Measurements from ENCODE around the gene RUBCN.
"Not testable (repeated sequence)": the region's sequence is repeated elsewhere in the genome, so short reads cannot be mapped to it uniquely, and the experiment has no call there.

RUBCN gene

DNA sequence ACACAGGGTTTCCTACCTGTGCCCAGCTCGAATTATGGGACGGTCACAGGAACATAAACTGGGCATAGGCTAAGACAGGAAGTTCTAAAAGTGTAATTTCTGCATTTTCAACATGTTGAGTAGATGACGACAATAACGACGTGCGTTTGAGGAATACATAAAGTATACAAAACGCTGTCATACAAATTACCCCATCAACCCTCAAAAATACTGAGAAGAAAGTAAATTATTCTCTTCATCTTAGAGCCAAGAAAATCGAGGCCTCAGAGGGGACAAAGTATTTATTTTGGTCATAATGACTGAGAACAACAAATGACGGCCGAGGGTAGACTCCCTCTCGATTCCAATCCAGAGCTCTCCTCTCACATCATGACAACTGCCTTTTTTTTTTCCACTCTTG, 60.8 kb downstream of the RUBCN start:
- H3K27me3 ChIP-seq (ENCODE audit: control insufficient read depth, insufficient read depth, low read length): no peaks in the 10 kb centered on the region
- H3K4me1 ChIP-seq (ENCODE audit: control insufficient read depth, insufficient read depth, low read length): no peaks in the 10 kb centered on the region
- H3K9me3 ChIP-seq (ENCODE audit: control insufficient read depth, low read length): no peaks in the 10 kb centered on the region
- H3K36me3 ChIP-seq (ENCODE audit: control insufficient read depth, insufficient read depth, low read length): no peaks in the 10 kb centered on the region
- no peak overlapping the region for H3K9ac ChIP-seq (ENCODE audit: low read length)
- H3K4me3 ChIP-seq (ENCODE audit: low read length): no peak overlapping the region

GRCh38 chr3:197675563-197675860, 61.2 kb downstream of the RUBCN start:
- H3K9me3 ChIP-seq (ENCODE audit: control insufficient read depth, low read length): no peaks in the 10 kb centered on the region
- no peak overlapping the region for H3K9ac ChIP-seq (ENCODE audit: low read length)
- H3K4me3 ChIP-seq (ENCODE audit: low read length): no peak overlapping the region
- H3K36me3 ChIP-seq (ENCODE audit: control insufficient read depth, insufficient read depth, low read length): no peaks in the 10 kb centered on the region
- no peaks in the 10 kb centered on the region for H3K4me1 ChIP-seq (ENCODE audit: control insufficient read depth, insufficient read depth, low read length)
- no peaks in the 10 kb centered on the region for H3K27me3 ChIP-seq (ENCODE audit: control insufficient read depth, insufficient read depth, low read length)

- Histone ChIP-seq H3K9ac (ENCODE audit: low read length) (no peak overlapping the region), H3K4me1 (ENCODE audit: control insufficient read depth, insufficient read depth, low read length) (no peaks in the 10 kb centered on the region), H3K36me3 (ENCODE audit: control insufficient read depth, insufficient read depth, low read length) (no peaks in the 10 kb centered on the region), H3K4me3 (ENCODE audit: low read length) (no peak overlapping the region), H3K27me3 (ENCODE audit: control insufficient read depth, insufficient read depth, low read length) (no peaks in the 10 kb centered on the region), H3K9me3 (ENCODE audit: control insufficient read depth, low read length) (no peaks in the 10 kb centered on the region)
Measured at GRCh38 chr3:197674741-197675562, 61.8 kb downstream of the RUBCN start.

DNA sequence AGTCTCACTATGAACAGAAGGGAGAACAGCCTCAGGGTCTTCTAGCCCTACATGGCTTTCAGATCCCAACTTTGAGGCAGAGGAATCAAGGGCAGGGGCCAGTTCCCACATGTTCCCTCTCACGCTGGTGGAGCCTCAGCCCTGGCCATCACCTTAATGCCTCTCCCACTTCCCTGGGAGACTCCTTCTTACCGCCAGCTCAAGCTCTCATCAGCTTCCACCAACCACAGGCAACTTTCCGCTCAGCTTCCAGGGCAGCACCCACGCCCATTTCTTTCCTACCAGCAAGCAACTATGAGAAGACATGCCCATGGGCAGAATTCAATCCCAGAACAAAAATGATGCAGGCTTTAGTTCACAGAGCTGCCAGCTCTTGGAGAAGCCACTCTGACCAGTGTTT, 63.5 kb downstream of the RUBCN start:
- Histone ChIP-seq H3K27me3 (ENCODE audit: control insufficient read depth, insufficient read depth, low read length) (no peaks in the 10 kb centered on the region), H3K4me1 (ENCODE audit: control insufficient read depth, insufficient read depth, low read length) (no peaks in the 10 kb centered on the region), H3K9me3 (ENCODE audit: control insufficient read depth, low read length) (no peaks in the 10 kb centered on the region), H3K36me3 (ENCODE audit: control insufficient read depth, insufficient read depth, low read length) (no peaks in the 10 kb centered on the region), H3K9ac (ENCODE audit: low read length) (no peak overlapping the region), H3K4me3 (ENCODE audit: low read length) (no peak overlapping the region)

DNA sequence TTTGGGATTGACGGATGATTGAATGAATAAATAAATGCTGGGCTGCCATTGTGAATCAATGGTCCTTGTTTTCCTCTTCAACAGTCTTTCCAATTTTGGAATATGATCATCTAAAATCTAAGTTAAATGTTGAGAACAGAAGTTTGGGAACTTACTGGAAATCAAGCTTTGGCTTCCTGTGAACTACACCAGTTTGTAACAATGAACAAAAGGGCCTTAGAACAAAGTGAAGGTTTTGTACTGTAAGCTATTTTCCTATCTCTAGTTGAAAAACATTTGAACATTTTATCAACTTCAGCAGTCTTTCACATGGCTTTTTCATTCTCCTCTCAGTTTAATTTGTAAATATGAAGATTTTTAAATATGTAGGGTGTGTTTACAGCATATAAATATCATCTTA, 66.3 kb downstream of the RUBCN start:
- Histone ChIP-seq H3K36me3 (ENCODE audit: control insufficient read depth, insufficient read depth, low read length) (no peaks in the 10 kb centered on the region), H3K4me3 (ENCODE audit: low read length) (no peak overlapping the region), H3K4me1 (ENCODE audit: control insufficient read depth, insufficient read depth, low read length) (no peaks in the 10 kb centered on the region), H3K9me3 (ENCODE audit: control insufficient read depth, low read length) (no peaks in the 10 kb centered on the region), H3K9ac (ENCODE audit: low read length) (no peak overlapping the region), H3K27me3 (ENCODE audit: control insufficient read depth, insufficient read depth, low read length) (no peaks in the 10 kb centered on the region)

GRCh38 chr3:197667968-197668367, 68.7 kb downstream of the RUBCN start:
- Histone ChIP-seq H3K4me1 (ENCODE audit: control insufficient read depth, insufficient read depth, low read length) (no peaks in the 10 kb centered on the region), H3K9ac (ENCODE audit: low read length) (no peak overlapping the region), H3K27me3 (ENCODE audit: control insufficient read depth, insufficient read depth, low read length) (no peaks in the 10 kb centered on the region), H3K4me3 (ENCODE audit: low read length) (no peak overlapping the region), H3K36me3 (ENCODE audit: control insufficient read depth, insufficient read depth, low read length) (no peaks in the 10 kb centered on the region), H3K9me3 (ENCODE audit: control insufficient read depth, low read length) (no peaks in the 10 kb centered on the region)

DNA sequence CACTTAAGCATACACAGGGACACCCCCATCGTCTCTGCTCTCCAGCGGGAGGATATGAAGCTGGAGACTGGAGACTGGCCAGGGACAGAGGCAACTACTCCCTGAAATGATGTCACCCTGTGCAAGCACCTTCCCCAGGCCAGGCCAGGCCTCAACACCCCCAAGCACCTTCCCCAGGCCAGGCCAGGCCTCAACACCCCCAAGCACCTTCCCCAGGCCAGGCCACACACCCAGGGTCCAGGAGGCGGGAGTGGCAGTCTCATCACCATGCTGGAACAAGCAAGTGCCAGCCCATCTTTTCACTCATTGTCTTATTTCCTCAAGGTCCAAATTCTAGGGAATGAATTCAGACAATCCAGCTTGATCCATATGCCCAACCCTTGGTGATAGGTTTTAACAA, 69.4 kb downstream of the RUBCN start:
- not testable (repeated sequence) for H3K27me3 ChIP-seq (ENCODE audit: control insufficient read depth, insufficient read depth, low read length); H3K9me3 ChIP-seq (ENCODE audit: control insufficient read depth, low read length); H3K9ac ChIP-seq (ENCODE audit: low read length); H3K4me1 ChIP-seq (ENCODE audit: control insufficient read depth, insufficient read depth, low read length); H3K36me3 ChIP-seq (ENCODE audit: control insufficient read depth, insufficient read depth, low read length); H3K4me3 ChIP-seq (ENCODE audit: low read length)

DNA sequence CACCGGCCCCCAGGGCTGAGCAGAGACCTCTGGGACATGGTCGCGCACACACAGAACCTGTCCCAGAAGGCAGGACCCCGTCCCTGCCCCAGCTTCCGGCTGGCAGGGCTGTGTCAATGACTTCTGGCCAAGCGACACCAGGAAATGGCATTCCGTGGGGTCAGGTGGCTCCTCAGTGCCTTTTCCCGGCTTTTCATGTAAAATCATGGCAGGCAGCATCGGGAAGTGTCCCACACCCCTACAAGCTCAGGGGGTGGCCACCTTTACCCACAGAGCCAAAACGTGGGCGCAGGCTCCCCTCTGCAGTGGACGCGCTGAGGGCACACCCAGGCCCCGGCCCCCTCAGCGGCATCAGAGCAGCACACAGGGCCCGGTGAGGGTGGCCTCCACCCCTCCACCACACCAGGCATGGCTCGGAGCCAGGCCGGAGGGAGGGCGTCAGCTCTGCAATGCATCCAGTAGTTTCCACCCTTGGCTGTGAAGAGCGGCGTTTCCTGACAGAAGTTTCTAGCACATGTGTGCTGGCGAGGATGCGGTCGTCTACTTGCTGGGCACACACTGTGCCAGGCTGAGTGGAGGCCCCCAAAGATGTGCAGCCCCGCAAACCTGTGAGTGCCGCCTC, 70.4 kb downstream of the RUBCN start:
- not testable (repeated sequence) for H3K4me1 ChIP-seq (ENCODE audit: control insufficient read depth, insufficient read depth, low read length); H3K9ac ChIP-seq (ENCODE audit: low read length); H3K36me3 ChIP-seq (ENCODE audit: control insufficient read depth, insufficient read depth, low read length); H3K27me3 ChIP-seq (ENCODE audit: control insufficient read depth, insufficient read depth, low read length); H3K9me3 ChIP-seq (ENCODE audit: control insufficient read depth, low read length); H3K4me3 ChIP-seq (ENCODE audit: low read length)

DNA sequence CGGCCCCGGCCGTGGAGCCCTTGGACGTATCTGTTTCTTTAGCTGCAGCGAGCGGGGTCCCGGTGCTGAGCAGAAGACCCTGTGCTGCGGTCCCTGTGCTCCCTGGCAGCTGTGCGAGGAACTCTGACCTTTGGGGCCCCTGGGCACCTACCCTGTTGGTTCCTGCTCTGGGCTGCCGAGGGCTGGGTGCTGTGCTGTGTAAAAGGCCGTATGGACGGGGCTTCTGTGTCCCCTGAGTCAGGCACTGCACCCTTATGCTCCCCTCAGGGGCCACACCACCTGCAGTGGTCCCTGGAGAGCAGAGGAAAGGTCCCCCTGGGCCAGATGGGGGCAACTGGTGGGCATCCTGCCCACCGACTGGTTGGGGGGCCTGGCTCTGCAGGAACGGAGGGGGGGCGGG, 71.2 kb downstream of the RUBCN start:
- H3K9ac ChIP-seq (ENCODE audit: low read length); H3K9me3 ChIP-seq (ENCODE audit: control insufficient read depth, low read length); H3K27me3 ChIP-seq (ENCODE audit: control insufficient read depth, insufficient read depth, low read length); H3K4me1 ChIP-seq (ENCODE audit: control insufficient read depth, insufficient read depth, low read length); H3K4me3 ChIP-seq (ENCODE audit: low read length); H3K36me3 ChIP-seq (ENCODE audit: control insufficient read depth, insufficient read depth, low read length): not testable (repeated sequence)

DNA sequence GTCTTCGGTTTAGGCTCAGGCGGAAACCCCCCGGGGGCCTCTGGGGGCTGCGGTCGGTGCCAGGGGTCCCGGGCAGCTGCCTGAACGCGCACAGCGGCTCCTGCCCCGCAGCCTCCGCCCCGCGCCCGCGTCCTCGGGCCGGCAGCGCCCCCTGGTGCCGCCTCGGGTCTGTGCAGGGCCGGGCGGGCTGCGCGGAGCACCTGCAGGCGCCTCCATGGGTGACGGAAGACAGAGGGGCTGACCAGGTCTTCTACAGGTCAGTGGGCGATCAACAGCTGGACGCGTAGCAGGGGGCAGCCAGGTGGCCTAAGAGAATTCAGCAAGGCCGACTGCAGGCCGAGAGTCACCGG, 71.6 kb downstream of the RUBCN start:
- H3K27me3 ChIP-seq (ENCODE audit: control insufficient read depth, insufficient read depth, low read length); H3K9me3 ChIP-seq (ENCODE audit: control insufficient read depth, low read length); H3K4me1 ChIP-seq (ENCODE audit: control insufficient read depth, insufficient read depth, low read length); H3K4me3 ChIP-seq (ENCODE audit: low read length); H3K36me3 ChIP-seq (ENCODE audit: control insufficient read depth, insufficient read depth, low read length); H3K9ac ChIP-seq (ENCODE audit: low read length): not testable (repeated sequence)

- not testable (repeated sequence) for H3K9me3 ChIP-seq (ENCODE audit: control insufficient read depth, low read length); H3K4me1 ChIP-seq (ENCODE audit: control insufficient read depth, insufficient read depth, low read length); H3K36me3 ChIP-seq (ENCODE audit: control insufficient read depth, insufficient read depth, low read length); H3K4me3 ChIP-seq (ENCODE audit: low read length); H3K9ac ChIP-seq (ENCODE audit: low read length); H3K27me3 ChIP-seq (ENCODE audit: control insufficient read depth, insufficient read depth, low read length)
Measured at GRCh38 chr3:197664414-197665141, 72.1 kb downstream of the RUBCN start.

- H3K27me3 ChIP-seq (ENCODE audit: control insufficient read depth, insufficient read depth, low read length); H3K9me3 ChIP-seq (ENCODE audit: control insufficient read depth, low read length); H3K4me1 ChIP-seq (ENCODE audit: control insufficient read depth, insufficient read depth, low read length); H3K9ac ChIP-seq (ENCODE audit: low read length); H3K36me3 ChIP-seq (ENCODE audit: control insufficient read depth, insufficient read depth, low read length); H3K4me3 ChIP-seq (ENCODE audit: low read length): not testable (repeated sequence)
Measured at GRCh38 chr3:197663367-197664140, 73.2 kb downstream of the RUBCN start.
